COLO668 (cell line): ENCODE data around the gene LUZP2.

Experiments
- DNase-seq: peaks from one replicate; lab custom pipeline; 2025; ENCODE audit not compliant: unreplicated experiment; lab: John Stamatoyannopoulos, UW

LUZP2 gene

DNA sequence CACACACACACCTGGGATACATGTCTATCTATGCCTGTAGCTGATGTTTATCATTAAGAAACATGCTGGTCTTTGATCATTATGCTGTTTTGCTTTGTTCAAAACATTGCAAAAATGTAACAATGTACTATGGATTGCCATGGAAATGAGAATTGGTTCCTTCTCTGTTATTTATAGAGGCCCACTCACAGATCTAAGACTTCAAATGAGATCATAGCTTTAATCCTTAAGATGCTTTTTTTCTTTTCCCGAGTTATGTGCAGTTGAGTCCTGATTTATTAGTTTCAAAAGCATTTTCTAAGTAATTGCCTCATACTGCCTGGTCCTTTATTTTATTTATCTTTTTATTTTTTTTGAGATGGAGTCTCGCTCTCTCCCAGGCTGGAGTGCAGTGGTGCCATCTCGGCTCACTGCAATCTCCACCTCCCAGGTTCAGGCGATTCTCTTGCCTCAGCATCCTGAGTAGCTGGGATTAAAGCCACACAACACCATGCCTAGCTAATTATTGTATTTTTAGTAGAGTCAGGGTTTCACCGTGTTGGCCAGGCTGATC lies 131.4 kb downstream of the LUZP2 start:
- no peak for DNase-seq

DNA sequence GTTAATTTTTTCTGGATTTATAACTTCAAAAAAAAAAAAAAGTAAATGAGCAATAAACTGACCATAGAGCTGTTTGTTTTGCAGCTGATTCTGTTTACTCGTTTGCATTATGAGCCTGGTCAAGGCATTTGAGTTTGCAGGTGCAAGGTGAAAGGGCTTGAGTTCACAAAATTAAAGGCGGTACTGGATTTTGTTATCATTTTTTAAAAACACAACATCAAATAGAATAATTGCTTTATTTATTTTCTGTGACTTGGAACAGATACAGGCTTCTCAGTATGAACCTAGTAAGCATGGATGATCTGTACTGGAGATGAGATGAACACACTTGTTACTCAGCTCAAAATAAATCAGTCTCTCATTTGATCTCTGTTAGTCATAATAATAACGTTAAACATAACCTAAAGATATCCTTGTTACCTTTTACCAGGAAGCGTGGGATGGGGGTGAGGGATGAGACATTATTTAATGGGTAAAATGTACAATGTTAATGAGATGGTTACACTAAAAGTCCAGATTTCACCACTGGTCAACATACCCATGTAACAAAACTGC lies 137.8 kb downstream of the LUZP2 start:
- no peak for DNase-seq

DNA sequence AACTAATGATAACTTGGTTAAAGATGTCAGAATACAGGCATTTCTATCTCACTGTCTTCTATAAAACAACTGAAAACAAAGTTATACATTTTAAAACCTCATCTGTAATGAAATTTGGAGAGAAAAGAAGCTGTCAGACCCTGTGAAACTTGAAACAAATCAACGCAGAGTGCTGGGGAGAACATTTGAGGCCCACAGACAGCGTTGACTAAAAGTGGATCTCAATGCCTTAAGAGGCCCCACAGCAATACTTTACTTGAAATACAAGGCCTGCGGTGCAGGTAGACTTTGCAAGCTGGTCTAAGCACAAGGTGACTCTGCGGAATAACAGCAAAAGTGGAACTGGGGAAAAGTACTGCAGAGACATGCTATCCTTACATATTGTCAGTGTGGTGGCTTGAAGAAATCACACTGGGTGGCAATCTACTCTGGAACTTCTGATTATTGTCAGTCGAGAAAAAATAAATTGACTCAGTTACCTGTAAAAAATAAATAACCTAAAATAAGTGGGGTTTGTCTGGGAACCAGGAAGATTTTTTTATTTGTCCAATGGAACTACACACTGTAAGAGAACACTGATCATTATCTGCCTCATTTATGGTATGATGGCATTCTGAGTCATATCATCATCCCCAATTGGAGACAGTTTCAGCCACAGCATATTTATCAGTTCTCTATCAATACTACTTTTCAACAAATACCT lies 138.9 kb downstream of the LUZP2 start:
- no peak for DNase-seq

DNA sequence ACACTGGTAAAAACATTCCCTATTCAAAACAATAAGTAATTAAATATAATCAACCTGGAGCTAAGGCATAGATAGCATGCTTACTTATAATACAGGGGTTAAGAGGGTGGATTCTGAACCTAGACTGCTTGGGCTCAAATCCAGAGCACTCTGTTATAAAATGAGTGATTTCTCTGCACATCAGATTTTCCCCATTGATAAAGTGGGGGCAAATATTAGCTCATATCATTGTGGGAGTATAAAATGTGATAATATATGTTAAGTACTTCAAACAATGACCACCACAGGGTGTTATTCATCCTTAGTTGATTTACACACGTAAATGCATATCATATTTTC lies 139.4 kb downstream of the LUZP2 start:
- no peak for DNase-seq

DNA sequence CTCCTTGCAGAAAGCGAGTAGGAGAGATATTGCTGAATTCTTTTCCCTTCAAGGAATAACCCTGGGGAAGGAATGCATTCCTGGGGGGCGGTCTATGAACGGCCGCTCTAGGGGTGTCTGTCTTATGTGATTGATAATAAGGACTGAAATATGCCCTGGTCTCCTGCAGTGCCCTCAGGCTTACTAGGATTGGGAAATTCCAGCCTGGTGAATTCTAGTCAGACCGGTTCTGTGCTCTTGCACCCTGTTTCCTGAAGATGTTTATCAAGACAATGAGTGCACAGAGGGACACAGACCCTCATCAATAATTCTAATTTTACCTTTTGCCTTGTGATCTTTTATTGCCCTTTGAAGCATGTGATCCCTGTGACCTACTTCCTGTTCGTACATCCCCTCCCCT lies 140.7 kb downstream of the LUZP2 start:
- DNase-seq, result no peak

DNA sequence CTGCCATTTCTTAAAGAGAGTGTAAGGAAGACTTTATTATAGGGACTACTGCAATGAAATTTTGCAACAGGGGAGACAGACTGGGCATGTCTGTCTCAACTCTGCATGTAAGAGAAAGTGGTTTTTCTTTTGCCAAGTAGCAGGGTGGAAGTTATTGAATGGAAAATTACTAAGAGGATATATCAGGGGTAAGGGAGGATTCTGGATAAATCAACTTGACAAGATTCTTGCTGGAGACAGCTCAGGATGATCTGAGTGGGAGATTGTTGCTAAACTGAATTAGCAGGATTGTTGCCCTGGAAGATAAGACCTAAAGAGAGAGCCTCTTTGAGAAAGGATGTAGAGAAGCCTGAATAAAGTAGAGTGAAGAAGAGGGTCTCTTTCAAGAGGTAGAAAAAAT lies 145.8 kb downstream of the LUZP2 start:
- no peak for DNase-seq

DNA sequence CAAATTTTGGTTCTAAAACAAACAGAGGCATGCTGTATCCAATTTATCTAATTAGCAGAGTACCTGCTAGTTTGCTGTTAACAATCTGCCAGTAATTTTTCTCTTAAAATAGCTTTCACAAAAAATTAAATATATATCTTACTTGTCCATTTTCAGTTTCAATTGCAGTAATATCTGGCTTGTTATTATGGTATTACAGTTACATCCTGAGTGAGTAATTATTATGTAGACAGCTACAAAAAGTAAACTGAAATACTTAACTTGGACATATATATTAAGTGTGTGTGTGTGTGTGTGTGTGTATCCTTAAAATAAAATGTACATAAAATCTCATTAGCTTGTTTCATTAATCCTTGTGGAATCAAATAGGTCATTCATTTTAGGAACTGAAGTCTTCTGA lies 148.7 kb downstream of the LUZP2 start:
- DNase-seq, result no peak

DNA sequence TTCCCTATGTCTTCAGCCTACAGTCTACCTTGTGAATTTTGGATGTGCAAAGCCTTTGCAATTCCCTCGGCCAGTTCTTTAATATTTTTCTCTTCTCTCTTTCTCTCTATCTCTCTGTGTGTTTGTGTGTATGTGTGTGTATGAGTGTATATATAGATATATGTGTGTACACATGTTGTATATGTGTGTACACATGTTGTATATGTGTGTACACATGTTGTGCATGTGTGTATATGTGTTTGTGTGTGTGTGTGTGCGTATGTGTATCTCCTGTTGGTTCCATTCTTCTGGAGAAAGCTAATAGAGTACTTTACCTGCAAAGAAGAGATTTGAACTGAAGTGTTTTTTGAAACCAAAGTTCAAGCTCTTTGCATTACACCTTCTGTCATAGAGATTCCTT lies 155.0 kb downstream of the LUZP2 start:
- no peak for DNase-seq

DNA sequence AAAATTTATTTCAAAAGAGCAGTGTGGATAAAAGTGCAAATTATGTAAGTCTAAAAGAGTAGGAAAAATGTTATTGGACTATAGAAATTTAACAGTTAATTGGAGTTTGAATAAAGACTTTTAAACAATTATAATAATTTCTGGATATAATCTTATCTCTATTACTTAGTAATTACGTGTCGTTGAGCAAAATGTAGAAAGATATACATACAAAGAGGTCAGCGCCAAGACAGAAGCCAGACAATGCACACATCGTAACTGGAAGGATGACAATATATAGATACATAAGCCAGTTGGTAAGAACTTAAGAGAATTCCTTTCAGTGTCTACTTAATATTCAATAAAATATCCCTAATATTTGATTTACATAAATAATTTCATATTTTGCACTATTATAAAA lies 157.0 kb downstream of the LUZP2 start:
- no peak for DNase-seq

DNA sequence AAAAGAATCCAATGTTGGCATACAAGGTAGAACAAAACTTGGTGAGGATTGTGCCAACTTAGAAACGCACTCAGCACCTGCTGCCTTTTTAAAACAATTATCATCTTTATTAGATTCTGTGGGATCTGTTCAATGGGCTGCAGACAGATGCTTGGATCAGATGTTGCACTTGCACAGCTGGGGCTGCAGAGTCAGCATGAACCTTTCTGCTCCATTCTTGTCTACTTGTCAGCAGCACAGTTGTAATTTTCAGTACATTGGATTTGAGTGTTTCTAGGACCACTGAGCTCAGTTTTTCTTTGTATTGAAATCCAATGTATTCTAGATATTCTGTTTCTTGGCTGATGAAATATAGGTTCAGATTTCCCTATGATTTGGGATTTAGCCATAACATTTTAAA lies 164.5 kb downstream of the LUZP2 start:
- DNase-seq, result no peak

DNA sequence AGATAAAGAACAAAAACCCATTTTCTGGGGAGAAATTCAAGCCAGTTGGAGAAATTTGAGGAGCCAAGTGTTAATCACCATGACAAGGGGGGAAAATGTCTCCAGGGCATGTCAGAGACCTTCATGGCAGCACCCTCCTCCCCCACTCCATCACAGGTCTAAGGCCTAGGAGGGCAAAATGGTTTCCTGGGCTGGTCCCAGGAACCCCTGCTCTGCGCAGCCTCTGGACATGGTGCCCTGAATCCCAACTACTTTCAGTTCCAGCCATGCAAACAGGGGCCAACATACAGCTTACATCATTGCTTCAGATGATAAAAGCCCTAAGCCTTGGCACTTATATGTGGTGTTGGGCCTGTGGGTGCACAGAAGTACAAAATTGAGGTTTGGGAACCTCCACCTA lies 167.5 kb downstream of the LUZP2 start:
- no peak for DNase-seq

DNA sequence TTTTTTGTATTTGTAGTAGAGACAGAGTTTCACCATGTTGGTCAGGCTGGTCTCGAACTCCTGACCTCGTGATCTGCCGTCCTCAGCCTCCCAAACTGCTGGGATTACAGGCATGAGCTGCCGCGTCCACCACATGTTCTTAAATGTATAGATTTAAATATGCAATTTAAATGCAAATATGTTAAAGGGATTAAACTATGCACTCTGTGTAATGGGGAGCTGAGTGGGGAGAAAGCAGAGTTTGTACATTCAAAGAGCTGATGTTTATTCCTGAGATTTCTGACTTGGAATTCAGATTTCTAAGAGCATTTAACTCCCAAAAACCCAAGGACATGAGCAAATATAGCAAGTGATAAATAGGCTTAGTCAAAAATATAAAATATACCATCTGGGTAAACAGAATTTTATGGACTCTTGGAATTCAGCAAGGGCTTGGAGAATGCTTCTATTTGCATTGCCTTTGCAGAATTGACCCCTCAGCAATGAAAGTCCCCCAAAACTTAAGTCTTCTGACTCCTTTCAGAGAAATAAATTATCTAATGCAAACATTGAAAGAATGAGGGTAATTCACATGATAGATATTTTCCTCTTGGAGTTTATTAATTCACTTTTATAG lies 170.6 kb downstream of the LUZP2 start:
- no peak for DNase-seq

DNA sequence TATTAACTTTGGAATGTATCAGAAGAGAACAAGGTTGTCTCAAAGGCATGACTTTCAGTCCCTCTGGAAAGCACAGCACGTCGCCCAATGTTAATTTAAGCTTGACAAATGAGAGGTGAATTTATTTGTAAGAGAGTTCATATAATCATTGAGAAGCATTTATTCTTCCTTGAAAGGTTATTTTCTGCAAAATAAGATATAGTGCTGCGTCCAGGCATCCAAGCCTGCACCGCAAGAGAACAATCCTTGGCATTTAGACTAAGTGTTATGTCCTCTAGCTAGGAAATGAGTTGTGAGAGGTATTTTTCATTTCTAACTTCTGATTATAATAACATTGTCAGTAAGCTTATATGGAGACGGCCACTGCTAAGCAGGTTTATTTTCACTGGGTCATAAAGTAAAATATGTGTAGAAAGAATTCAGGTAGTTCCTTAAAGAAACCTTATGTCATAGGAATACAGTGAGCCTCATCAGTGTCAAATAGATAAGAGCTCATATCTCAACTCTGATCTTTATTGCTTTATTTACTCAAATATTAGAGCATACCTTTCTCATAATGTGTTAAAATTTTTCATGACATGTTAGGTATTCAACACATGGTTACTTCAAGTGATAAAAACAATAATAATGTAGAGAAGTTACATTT lies 182.0 kb downstream of the LUZP2 start:
- no peak for DNase-seq

DNA sequence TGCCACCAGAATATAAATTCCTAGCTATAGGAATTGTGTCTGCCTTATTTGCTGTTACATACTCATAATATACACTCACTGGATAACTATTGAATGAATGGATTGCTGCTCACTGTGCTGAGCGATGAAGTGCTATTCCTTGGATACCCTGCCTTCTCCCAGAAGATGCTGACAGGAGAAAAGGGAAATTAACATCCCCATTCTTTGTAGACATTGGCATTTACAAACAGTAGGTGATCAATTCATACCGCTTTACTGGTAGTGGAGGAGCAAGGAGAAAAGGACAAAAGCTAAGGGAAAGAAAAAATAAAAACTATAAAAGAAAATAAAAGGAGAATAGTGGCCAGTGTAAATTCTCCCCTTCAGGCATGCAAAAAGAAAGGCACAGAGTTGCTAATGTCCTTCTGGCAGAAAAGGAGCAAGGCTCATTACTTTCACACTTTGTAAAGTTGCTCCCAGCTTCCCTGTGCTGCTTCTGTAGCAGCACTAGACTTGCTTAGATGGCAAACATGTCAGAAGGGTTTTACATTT lies 183.0 kb downstream of the LUZP2 start:
- no peak for DNase-seq

DNA sequence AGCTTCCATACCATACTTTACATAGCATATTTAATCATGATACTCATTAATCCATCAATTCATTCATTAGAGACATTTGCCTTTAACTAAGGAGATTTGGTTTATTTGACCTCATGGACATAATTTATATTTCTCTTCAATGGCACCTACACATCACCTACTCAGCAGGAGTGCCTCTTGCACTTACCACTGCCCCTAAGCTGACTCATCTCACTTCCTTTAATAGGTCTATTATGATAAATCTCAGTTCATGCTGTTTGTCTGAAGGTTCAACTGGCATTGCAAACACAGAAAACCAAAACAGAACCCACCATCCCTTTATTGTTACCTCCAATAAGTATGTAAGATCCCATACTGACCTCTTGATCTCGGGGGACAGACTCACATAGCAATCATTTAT lies 186.7 kb downstream of the LUZP2 start:
- DNase-seq, result no peak

DNA sequence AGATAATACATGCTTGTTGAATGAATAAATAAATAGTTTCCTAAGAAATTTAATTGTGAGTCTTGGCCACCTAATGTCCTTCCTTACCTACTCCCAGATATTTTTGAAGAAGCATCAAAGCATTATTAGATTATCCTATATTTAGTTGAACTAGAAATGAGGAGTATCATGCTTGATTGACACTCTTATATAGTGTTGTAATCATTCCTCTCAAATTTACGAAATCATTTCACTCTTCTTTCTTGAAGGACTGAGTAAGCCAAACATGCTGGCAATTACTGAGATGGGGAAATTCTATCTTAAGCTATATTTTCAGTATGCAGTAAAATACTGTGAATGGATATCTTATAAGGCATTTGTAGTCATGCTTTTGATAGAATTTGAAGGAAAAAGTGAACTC lies 189.0 kb downstream of the LUZP2 start:
- no peak for DNase-seq

DNA sequence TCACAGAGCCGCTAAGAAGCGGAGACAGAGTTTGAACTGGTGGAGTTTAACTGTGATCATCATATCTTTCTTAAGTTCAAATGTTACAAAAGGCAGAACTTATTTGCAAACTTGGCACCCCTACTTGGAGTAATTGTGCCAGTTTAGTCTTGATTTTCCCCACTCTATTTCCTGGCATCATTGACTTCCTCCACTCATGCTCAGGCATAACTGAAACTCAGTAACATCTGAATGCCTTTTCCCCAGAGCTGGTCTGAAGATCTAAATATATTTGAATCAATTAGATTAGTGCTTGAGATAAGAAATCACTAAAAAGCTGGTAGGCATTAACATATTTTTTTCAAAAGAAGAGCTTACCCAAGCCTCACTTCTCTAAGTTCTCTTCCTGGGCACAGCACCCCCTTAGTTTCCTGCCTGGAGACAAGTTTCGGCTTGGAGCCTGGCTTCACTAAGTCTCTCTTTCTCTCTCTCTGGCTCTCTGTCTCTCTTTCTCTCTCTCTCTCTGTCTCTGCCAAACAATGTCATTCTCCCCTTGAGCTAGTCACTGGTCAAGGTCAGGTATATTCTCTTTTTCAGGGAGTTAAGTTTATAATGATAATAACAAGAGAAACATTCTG lies 190.8 kb downstream of the LUZP2 start:
- no peak for DNase-seq

DNA sequence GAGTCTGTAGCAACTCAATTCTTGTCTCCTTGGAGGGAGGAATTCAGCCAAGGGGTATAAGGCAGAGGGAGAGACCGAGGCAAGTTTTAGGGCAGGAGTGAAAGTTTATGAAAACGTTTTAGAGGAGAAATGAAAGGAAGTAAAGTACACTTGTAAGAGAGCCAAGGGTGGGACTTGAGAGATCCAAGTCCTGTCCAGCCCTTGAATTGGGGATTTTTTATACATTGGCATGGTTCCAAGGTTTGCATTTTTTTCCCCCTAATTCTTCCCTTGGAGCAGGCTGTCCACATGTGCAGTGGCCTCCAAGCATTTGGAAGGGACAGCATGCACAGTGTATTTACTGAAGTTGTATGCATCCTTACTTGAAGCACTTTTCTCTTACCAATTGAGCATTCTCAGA lies 192.1 kb downstream of the LUZP2 start:
- DNase-seq, result no peak

DNA sequence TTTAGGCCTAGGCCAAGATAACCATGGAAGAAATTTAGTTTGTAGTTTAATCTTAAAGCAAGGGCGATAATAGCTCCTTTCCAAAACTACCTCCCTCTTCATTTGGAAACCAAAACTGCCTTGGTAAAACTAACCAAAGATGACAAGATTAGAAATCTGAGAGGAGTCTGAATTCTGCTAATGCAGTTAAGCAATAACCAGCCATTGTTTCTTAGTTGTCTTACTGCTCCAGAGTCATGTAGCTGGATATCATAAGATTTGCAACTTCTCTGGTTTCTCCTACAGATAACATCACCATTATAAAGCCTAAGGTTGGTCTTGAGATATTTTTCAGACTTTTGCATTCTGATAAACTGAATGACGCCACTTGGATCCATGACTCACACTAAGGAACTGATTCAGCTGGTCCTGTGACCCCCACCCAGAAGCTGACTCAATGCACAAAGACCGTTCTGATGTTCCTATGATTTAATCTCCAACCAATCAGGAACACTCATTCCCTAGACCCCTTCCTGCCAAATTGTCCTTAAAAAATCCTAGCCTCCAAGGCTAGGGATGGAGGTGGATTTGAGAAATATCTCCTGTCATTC lies 200.8 kb downstream of the LUZP2 start:
- DNase-seq, result no peak

DNA sequence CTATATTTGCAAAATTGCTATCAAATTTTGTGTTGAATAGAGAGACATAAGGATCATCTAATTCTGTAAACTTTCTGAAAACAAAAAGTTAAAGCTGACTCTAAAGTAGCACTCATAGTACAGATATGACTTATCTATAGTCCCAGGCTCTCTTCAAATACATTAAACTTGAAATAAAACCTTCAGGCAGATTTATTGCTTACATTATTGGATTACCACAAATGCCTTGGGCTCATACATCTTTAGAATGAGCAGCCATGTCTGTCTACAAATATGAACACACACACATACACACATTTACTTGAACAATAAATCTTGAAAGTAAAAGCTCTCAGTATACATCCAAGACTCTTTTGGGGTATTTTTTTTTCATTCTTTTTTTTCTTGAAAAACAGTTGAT lies 207.9 kb downstream of the LUZP2 start:
- no peak for DNase-seq

DNA sequence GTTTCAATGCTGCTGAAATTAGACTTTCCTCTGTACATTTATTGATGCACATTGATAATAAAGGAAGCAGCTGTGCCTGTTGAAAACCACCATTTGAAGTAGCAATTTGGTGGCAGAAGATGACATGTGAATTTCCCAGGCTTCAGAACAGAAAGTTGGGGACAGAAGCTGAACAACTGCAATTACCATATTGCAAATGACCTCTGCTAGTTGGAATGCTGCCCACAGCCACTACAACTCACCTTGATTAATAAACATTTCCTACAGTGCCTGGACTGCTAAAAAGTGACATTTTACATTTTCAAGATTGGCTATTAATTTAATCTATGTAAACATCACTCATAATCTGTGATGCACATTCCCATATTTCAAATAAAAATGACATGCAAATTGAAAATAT lies 208.6 kb downstream of the LUZP2 start:
- DNase-seq, result no peak
